KBM-7 (cell line): Measurements from ENCODE around the gene FCRL6.

Source experiments
- DNase-seq: peaks from one replicate; pipeline ENCODE4 v3.0.0-alpha.2; 2015
- in situ Hi-C: fragments of 300-500 bp; cut with MboI; formaldehyde crosslinking; loops from 2 replicates; pipeline ENCODE4 v1.14.3; 2020; ENCODE audit warnings: low sequenced_read_pairs, low pct_unique_long_range_greater_than_20kb, mixed read lengths

Gene FCRL6

DNA sequence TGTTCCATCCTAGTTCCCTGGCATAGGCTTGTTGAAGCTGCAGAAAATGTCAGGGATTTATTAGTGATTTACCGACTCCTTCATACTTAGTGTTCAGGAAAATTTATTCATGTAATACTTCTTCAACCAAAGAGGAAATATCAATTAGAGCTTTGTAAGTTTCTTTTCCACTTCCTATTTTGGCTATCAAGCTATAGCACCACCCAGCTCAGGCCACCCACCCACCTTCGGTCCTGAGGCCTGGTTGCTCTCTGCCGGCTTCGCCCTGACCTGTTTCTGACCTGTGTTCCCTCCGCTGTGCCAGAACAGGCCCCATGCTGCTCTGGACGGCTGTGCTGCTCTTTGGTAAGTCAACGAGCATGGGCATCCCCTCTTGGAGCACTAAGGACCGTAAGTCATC, at the start of gene FCRL6:
Gene FCRL6 (plus strand): TSS at position 250 of the 400 bp plus-strand sequence. CDS start 65 bp downstream, at position 315.
- in situ Hi-C loops, result no loop called here
- DNase-seq, result no peak

DNA sequence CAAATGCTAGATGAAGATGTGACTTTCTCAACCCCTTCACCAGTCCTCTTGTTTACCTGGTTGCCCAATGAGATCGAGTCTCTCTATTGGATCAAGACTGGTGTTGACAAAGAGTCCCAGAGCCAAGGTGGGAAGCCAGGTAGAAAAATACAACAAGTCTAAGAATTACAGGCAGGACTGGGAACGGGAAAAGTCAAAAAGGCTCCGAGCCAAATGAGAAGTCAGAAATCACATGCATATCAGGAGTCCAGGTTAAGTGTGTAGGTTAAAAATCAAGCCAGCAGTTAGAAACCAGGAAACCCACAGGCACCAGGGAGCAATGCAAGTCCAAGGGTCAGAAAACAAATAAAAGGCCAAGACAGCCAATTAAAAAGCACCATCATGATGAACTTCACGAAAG, 48.8 kb upstream of the FCRL6 start:
- no peak for DNase-seq
- in situ Hi-C loops, result no loop called here

GRCh38 chr1:159755451-159756007, 46.6 kb upstream of the FCRL6 start:
- DNase-seq, result peak; percentile 31
- in situ Hi-C loops, result no loop called here

GRCh38 chr1:159756397-159756796, 45.8 kb upstream of the FCRL6 start:
- DNase-seq, result peak; percentile 69
- in situ Hi-C loops, result no loop called here

DNA sequence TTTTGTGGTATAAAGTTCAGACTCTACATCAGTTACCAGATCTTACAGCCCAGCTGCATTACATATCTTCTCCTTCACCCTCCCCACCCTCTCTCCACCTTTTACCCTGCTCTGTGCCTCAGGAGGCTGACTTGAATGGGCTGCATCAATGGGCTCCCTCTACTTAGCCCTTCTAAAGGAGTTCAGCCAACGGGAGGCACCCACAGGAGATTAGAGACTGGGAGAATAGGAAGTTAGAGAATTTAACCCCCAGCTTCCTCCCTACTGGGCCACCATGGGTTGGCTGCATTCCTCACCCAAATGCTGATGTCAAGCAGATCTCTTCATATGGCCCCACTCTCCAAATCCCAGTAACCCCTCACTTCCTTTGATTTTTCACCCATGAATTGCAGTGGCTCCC, 38.5 kb upstream of the FCRL6 start:
- in situ Hi-C loops, result no loop called here
- DNase-seq, result no peak

- no peak for DNase-seq
- in situ Hi-C loops, result no loop called here
Observed at GRCh38 chr1:159765806-159766205, 36.4 kb upstream of the FCRL6 start.

- DNase-seq, result no peak
- in situ Hi-C loops, result no loop called here
Observed at GRCh38 chr1:159771127-159771895, 30.8 kb upstream of the FCRL6 start.

DNA sequence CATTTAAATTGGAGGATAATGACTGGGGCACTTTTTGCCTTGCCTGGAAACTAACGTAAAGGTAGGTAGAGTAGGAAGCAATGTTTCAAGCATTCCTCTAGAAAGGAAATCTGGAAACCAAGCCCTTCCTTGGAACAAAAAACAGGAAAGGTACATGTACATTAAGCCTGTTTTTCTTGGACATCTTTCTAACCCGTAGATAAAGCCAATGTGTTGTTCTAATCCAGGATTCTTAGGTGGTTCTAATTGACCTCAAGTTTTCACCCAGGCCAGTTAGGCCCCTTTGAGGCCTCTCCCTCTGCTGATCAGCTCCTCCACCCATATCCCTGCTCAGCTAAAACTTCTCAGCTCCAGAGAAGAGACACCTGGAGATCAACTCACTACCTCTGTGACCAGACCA, 27.7 kb upstream of the FCRL6 start:
- in situ Hi-C loops, result no loop called here
- DNase-seq, result no peak

DNA sequence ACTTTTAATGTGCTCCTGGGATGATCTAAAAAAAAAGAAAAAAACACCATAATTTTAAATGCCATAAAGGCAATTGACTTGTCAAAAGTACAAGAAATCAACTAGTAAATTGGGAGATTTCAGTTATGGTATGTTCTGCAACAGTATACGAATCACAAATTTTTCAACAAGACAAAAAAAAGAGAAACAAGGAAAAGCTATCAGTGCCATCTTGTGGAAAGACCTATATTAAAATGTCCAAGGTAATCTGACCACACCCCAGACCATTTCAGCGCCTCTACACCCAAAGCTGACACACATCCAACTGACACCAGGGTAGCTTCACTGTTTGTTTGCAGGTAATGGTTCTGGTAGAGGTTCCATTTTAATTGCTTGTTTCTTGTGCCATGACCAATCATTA, 26.4 kb upstream of the FCRL6 start:
- in situ Hi-C loops, result no loop called here

GRCh38 chr1:159778266-159778665, 23.9 kb upstream of the FCRL6 start:
- in situ Hi-C loops, result no loop called here
- no peak for DNase-seq

More for the DNA sequence above, 26.4 kb upstream of the FCRL6 start:
- DNase-seq, result peak; percentile 26

- in situ Hi-C loops, result no loop called here
- no peak for DNase-seq
Observed at GRCh38 chr1:159779403-159779851, 22.7 kb upstream of the FCRL6 start.

DNA sequence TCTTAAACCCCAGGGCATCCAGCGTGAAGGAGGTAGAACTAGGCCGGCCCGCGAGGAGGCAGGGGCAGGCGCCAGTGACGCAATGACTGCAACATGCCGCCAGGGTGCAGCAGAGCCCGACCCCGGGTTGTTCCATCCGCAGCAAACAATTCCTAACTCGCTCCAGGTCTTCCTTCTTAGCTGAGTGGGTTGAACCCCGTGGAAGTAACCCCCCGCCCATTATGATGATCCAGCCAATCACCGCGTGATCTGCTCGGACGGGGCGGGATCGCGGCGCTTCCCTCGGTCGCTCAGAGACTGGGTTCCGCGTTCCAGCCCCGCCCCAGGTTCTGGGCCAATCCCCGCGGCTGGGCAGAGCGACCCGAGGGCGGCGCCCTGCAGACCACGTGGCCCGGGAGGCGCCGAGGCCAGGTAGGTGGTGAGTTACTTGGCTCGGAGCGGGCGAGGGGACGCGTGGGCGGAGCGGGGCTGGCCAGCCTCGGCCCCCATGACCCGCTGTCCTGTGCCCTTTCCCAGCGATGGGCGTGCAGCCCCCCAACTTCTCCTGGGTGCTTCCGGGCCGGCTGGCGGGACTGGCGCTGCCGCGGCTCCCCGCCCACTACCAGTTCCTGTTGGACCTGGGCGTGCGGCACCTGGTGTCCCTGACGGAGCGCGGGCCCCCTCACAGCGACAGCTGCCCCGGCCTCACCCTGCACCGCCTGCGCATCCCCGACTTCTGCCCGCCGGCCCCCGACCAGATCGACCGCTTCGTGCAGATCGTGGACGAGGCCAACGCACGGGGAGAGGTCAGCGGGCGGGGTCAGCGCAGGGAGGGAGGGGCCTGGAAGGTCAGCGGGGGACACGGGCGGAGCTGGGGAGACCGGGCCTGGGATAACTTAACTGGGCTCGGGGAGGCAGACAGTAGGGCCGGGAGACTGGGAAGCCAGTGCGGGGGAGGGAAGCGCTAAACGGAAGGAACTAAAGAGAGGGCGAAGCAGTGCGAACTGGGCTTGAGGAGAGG, 21.3 kb upstream of the FCRL6 start, which contains the start of gene DUSP23:
Gene DUSP23 (plus strand): TSS at position 380 of the 1,000 bp plus-strand sequence. CDS start 139 bp downstream, at position 519.
- in situ Hi-C loops, result no loop called here
- DNase-seq, result peak; percentile 99

DNA sequence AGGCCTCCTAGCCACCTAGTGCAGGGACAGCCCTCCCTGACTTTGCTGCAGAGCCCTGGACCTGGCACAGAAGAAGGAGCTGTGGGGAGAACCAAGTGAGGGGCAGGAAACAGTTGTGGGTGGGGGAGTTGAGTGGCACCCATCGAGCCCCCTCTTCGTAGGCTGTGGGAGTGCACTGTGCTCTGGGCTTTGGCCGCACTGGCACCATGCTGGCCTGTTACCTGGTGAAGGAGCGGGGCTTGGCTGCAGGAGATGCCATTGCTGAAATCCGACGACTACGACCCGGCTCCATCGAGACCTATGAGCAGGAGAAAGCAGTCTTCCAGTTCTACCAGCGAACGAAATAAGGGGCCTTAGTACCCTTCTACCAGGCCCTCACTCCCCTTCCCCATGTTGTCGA, 20.2 kb upstream of the FCRL6 start:
- in situ Hi-C loops, result no loop called here

GRCh38 chr1:159783724-159784123, 18.4 kb upstream of the FCRL6 start:
- in situ Hi-C loops, result no loop called here
- DNase-seq, result no peak

More for the DNA sequence above, 20.2 kb upstream of the FCRL6 start:
- no peak for DNase-seq

GRCh38 chr1:159786465-159786864, 15.7 kb upstream of the FCRL6 start:
- DNase-seq, result no peak
- in situ Hi-C loops, result no loop called here

- in situ Hi-C loops, result no loop called here
- DNase-seq, result no peak
Observed at GRCh38 chr1:159786966-159787365, 15.2 kb upstream of the FCRL6 start.

DNA sequence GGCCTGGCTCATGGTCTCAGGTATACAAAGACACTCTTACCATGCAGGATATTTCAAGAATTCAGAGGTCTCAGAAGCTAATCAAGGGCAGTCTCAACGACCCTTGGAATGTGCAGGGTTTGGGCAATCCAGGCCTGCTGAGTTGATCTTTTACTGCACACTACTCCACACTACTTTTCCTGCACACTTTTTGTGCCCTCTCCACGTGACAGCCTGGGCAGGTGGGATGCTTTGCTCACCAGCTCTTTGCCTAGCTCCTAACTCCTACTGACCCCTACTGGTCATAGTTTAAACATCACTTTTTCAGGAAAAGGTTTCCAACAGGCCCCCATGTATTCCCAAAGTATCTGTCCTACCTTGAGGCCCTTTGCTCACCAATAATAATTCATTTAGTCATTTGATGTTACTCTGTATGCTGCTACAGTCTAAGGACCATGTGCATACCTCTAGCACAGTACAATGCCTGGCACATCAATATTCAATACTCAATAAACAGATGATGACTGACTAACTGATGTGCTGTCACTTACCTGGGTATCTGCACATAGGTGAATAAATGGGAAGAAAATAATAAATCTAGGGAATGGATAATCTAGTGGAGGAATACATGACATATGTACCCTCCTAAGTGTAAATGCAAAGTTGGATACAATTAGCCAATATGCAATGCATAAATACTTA, 11.8 kb upstream of the FCRL6 start:
- in situ Hi-C loops, result loop anchor here (10.0 kb wide), 2 partner anchors 104 to 214 kb away; no protein-coding TSS in a partner anchor
- DNase-seq, result peak; percentile 45

GRCh38 chr1:159791031-159791430, 11.1 kb upstream of the FCRL6 start:
- DNase-seq, result no peak
- in situ Hi-C loops, result loop anchor here (10.0 kb wide), 2 partner anchors 104 to 214 kb away; no protein-coding TSS in a partner anchor

DNA sequence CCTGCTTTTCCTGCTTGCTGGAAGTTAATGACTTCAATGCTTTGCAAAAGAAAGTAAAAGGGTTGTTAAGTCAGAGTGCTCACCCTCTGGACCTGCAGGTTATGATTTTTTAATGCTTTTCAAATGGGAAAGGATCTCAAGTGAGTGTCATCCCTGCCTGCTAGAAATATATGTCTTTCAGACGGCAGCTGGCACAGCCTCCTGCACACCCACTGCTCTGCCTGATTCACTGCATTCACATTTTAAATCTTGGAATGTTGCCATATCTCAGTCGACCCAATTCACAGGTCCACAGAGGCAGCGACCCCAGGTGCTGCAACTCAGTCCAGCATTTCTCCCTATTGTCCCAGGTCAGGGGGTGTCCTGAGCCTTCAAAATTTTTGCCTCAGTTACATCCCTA, 10.7 kb upstream of the FCRL6 start:
- no peak for DNase-seq
- in situ Hi-C loops, result loop anchor here (10.0 kb wide), 2 partner anchors 103 to 213 kb away; no protein-coding TSS in a partner anchor
